Measurements from ENCODE around the gene NOLC1.

DNA sequence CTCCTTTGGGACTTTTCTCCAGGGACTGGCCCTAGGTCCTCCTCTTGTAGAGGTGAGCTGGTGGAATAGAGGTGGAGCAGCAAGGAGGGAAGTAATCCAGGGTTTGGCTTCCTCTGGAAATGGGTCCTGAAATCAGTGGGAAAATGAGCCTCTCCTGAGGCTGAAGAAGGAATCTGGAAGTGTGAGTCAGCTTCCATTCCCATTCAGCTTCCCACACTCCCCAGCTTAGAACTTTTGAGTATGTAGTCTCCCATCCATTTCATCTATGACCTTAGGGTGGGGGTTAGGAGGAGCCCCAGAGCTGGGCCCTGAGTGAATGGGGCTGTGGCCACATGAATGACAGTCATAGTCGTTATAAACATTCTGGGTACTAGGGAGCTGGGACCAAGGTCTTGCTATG is 49.8 kb upstream of the NOLC1 start:
- TF ChIP-seq, protein P1, sequence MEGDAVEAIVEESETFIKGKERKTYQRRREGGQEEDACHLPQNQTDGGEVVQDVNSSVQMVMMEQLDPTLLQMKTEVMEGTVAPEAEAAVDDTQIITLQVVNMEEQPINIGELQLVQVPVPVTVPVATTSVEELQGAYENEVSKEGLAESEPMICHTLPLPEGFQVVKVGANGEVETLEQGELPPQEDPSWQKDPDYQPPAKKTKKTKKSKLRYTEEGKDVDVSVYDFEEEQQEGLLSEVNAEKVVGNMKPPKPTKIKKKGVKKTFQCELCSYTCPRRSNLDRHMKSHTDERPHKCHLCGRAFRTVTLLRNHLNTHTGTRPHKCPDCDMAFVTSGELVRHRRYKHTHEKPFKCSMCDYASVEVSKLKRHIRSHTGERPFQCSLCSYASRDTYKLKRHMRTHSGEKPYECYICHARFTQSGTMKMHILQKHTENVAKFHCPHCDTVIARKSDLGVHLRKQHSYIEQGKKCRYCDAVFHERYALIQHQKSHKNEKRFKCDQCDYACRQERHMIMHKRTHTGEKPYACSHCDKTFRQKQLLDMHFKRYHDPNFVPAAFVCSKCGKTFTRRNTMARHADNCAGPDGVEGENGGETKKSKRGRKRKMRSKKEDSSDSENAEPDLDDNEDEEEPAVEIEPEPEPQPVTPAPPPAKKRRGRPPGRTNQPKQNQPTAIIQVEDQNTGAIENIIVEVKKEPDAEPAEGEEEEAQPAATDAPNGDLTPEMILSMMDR (IDR thresholded peaks at IDR 0.05; ENCODE audit: low read depth, low read length, poor library complexity, severe bottlenecking): no peak
- no peak for TF ChIP-seq EZH2phosphoT487 (IDR thresholded peaks at IDR 0.05; ENCODE audit: borderline replicate concordance, low read length)

Measured in DOHH2 (cell line).